Posterior cingulate gyrus (tissue), 11 donors: ENCODE measurements around the gene ANTXR1.

Experiments
- DNase-seq, 10 donors: peaks; one replicate each; pipeline versions ENCODE4 v3.0.0 to v3.0.0-alpha.2; 2020 to 2021; ENCODE audit warnings: mixed read lengths in 3 of 10
- intact Hi-C: fragments of 100-400 bp; cut with DNase I; formaldehyde crosslinking; loops from one replicate; pipeline ENCODE4 v1.15.1; 2023

ANTXR1 gene

GRCh38 chr2:69291004-69291650 is 278.1 kb downstream of the ANTXR1 start:
- DNase-seq, result no peak
- intact Hi-C loops, result no loop called here

GRCh38 chr2:69291721-69292120 is 278.7 kb downstream of the ANTXR1 start:
- intact Hi-C loops, result no loop called here
- DNase-seq, result no peak

- DNase-seq, result no peak
- intact Hi-C loops, result no loop called here
Measured at GRCh38 chr2:69292256-69292655, 279.3 kb downstream of the ANTXR1 start.

- DNase-seq, result no peak
- intact Hi-C loops, result no loop called here
Measured at GRCh38 chr2:69296421-69296820, 283.4 kb downstream of the ANTXR1 start.

GRCh38 chr2:69297216-69297615 is 284.2 kb downstream of the ANTXR1 start:
- no peak for DNase-seq
- intact Hi-C loops, result no loop called here

GRCh38 chr2:69298261-69298660 is 285.3 kb downstream of the ANTXR1 start:
- intact Hi-C loops, result no loop called here
- no peak for DNase-seq

- intact Hi-C loops, result no loop called here
- no peak for DNase-seq
Measured at GRCh38 chr2:69298862-69299261, 285.9 kb downstream of the ANTXR1 start.
